ENCODE results near the gene ORMDL3.

DNA sequence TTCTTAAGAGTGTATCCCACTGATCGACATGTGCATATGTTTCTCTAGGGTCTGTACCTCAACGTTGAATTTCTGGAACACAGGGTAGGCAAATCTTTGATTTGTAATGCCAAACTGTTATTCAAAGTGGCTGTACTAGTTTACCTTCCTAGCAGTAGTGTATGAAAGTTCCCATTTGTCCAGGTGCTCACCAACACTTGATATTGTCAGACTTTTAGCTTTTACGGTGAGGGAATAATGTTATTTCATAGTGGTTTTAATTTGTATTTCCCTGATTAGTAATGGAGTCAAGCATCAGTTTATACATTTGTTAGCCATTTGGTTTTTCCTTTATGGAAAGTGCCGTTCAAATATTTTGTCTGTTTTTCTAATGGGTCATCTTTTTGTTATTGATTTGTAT lies 29.3 kb downstream of the ORMDL3 start:
- TF ChIP-seq CTCF (IDR thresholded peaks at IDR 0.05) (no peak), POLR2A (IDR thresholded peaks at IDR 0.05) (no peak)
